GM12878 (cell line): ENCODE results near the gene TPGS1.

ENCODE experiments used
- JUND ChIP-seq: IDR thresholded peaks from 2 replicates; pipeline ENCODE4 v1.6.1; 2012; ENCODE audit warnings: low read depth, mild to moderate bottlenecking, low read length, improper control_type of control experiment, moderate library complexity
- NR2C2 ChIP-seq: IDR thresholded peaks from 2 replicates; pipeline ENCODE4 v1.6.1; 2011; ENCODE audit warnings: borderline replicate concordance, low read depth; ENCODE audit not compliant: control insufficient read depth, insufficient read length
- POLR2A ChIP-seq: IDR thresholded peaks from 2 replicates; pipeline ENCODE4 v1.6.1; 2011; ENCODE audit warnings: low read depth, mild to moderate bottlenecking, low read length
- POLR2AphosphoS2 ChIP-seq: IDR thresholded peaks from 2 replicates; pipeline ENCODE4 v1.6.1; 2011; ENCODE audit warnings: low read depth, mild to moderate bottlenecking, low read length, improper control_type of control experiment, moderate library complexity
- POLR2AphosphoS5 ChIP-seq: IDR thresholded peaks from 2 replicates; pipeline ENCODE4 v1.6.1; 2011; ENCODE audit warnings: mild to moderate bottlenecking, low read length, inconsistent platforms

GRCh38 chr19:524062-524674 is 16.9 kb downstream of the TPGS1 start:
- TF ChIP-seq POLR2AphosphoS2 (no peak), POLR2A (no peak), POLR2AphosphoS5 (no peak), NR2C2 (no peak), JUND (no peak)
